Measurements from ENCODE around the gene TTC33. TPM values are rescaled to one million over a fixed set of nuclear protein-coding genes. Genes with fewer than 3 reads are reported as not detected.
A peak's percentile ranks its signal among the peaks of the same experiment; 100 is the strongest.

The TTC33 gene
- total and polyA plus RNA-seq, 2 of the 13 experiments (the other 11 are each of a cell fraction or from before 2014, with no cell fraction given) = 4.5 to 20.0 TPM

DNA sequence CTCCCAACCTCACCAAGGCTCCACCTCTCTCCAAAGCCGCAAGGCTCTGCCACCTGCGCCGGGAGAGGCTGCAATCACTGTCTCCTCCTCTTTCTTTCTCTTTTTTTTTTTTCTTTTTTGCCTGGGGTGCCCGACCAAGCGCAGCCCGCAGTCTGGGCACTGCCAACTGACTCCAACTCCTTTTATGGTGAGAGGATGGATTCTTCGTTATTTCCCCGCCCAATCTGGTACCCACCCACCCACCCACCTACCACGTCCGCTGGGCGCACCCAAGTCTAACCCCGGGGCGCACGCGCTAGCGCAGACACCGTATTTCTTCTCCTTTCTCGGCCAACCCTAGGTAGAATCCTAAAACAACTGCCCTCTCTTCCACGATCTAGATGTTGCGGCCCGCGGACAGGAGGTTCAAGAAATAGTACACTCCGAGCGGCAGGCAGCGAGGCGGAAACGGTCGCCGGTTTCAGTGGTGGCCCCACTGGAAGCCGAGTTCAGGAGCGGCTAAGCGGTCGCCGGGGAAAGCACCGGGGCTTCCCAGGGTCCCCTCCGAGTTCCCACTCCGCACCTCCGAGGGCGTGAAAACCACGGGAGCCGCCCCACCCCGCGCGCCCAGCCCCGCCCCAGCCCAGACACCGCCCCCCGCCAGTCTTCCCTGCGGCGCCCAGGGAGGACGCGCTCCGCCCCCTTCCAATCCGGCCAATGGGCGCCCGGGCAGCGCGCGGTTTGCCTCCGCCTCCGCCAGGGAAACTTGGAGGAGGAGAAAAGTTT lies 76.4 kb downstream of the TTC33 start (continued):
- TF ChIP-seq KDM2A (CRISPR knock-in tag; IDR thresholded peaks at IDR 0.05; ENCODE audit: borderline replicate concordance, low read depth) (peak; percentile 11; the same call in 1 of the 2 replicates), ZNF543 (CRISPR knock-in tag; IDR thresholded peaks at IDR 0.05) (no peak), ZNF530 (CRISPR knock-in tag; IDR thresholded peaks at IDR 0.05; ENCODE audit: low read depth) (no peak), HNRNPLL (IDR thresholded peaks at IDR 0.05; ENCODE audit: low read depth, low read length, poor library complexity, severe bottlenecking) (peak; percentile 58), SNAI1 (CRISPR knock-in tag; IDR thresholded peaks at IDR 0.05; ENCODE audit: borderline replicate concordance) (no peak), ZNF652 (CRISPR knock-in tag; IDR thresholded peaks at IDR 0.05; ENCODE audit: borderline replicate concordance, low read depth) (no peak), ZNF678 (CRISPR knock-in tag; IDR thresholded peaks at IDR 0.05) (no peak), JUNB (CRISPR knock-in tag; IDR thresholded peaks at IDR 0.05; ENCODE audit: borderline replicate concordance) (no peak), SAP130 (CRISPR knock-in tag; IDR thresholded peaks at IDR 0.05; ENCODE audit: low read depth) (0 out of 2 replicates have a peak, but pooled peaks have one; percentile 19), CREM (IDR thresholded peaks at IDR 0.05) (no peak), CREM (CRISPR knock-in tag; IDR thresholded peaks at IDR 0.05) (no peak), HCFC1 (IDR thresholded peaks at IDR 0.05; ENCODE audit: low read depth, low read length) (no peak)
- TF ChIP-seq, protein P1, sequence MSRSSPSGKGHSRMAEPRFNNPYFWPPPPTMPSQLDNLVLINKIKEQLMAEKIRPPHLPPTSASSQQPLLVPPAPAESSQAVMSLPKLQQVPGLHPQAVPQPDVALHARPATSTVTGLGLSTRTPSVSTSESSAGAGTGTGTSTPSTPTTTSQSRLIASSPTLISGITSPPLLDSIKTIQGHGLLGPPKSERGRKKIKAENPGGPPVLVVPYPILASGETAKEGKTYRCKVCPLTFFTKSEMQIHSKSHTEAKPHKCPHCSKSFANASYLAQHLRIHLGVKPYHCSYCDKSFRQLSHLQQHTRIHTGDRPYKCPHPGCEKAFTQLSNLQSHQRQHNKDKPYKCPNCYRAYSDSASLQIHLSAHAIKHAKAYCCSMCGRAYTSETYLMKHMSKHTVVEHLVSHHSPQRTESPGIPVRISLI (CRISPR knock-in tag; IDR thresholded peaks at IDR 0.05; ENCODE audit: borderline replicate concordance) = no peak
- TF ChIP-seq, protein P2, sequence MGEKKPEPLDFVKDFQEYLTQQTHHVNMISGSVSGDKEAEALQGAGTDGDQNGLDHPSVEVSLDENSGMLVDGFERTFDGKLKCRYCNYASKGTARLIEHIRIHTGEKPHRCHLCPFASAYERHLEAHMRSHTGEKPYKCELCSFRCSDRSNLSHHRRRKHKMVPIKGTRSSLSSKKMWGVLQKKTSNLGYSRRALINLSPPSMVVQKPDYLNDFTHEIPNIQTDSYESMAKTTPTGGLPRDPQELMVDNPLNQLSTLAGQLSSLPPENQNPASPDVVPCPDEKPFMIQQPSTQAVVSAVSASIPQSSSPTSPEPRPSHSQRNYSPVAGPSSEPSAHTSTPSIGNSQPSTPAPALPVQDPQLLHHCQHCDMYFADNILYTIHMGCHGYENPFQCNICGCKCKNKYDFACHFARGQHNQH (CRISPR knock-in tag; IDR thresholded peaks at IDR 0.05) = no peak
- TF ChIP-seq, protein P3, sequence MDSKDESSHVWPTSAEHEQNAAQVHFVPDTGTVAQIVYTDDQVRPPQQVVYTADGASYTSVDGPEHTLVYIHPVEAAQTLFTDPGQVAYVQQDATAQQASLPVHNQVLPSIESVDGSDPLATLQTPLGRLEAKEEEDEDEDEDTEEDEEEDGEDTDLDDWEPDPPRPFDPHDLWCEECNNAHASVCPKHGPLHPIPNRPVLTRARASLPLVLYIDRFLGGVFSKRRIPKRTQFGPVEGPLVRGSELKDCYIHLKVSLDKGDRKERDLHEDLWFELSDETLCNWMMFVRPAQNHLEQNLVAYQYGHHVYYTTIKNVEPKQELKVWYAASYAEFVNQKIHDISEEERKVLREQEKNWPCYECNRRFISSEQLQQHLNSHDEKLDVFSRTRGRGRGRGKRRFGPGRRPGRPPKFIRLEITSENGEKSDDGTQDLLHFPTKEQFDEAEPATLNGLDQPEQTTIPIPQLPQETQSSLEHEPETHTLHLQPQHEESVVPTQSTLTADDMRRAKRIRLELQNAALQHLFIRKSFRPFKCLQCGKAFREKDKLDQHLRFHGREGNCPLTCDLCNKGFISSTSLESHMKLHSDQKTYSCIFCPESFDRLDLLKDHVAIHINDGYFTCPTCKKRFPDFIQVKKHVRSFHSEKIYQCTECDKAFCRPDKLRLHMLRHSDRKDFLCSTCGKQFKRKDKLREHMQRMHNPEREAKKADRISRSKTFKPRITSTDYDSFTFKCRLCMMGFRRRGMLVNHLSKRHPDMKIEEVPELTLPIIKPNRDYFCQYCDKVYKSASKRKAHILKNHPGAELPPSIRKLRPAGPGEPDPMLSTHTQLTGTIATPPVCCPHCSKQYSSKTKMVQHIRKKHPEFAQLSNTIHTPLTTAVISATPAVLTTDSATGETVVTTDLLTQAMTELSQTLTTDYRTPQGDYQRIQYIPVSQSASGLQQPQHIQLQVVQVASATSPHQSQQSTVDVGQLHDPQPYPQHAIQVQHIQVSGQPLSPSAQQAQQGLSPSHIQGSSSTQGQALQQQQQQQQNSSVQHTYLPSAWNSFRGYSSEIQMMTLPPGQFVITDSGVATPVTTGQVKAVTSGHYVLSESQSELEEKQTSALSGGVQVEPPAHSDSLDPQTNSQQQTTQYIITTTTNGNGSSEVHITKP (CRISPR knock-in tag; IDR thresholded peaks at IDR 0.05; ENCODE audit: low read depth) = no peak
- TF ChIP-seq, protein P4, sequence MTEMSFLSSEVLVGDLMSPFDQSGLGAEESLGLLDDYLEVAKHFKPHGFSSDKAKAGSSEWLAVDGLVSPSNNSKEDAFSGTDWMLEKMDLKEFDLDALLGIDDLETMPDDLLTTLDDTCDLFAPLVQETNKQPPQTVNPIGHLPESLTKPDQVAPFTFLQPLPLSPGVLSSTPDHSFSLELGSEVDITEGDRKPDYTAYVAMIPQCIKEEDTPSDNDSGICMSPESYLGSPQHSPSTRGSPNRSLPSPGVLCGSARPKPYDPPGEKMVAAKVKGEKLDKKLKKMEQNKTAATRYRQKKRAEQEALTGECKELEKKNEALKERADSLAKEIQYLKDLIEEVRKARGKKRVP (CRISPR knock-in tag; IDR thresholded peaks at IDR 0.05) = no peak
- TF ChIP-seq, protein P5, sequence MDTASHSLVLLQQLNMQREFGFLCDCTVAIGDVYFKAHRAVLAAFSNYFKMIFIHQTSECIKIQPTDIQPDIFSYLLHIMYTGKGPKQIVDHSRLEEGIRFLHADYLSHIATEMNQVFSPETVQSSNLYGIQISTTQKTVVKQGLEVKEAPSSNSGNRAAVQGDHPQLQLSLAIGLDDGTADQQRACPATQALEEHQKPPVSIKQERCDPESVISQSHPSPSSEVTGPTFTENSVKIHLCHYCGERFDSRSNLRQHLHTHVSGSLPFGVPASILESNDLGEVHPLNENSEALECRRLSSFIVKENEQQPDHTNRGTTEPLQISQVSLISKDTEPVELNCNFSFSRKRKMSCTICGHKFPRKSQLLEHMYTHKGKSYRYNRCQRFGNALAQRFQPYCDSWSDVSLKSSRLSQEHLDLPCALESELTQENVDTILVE (CRISPR knock-in tag; IDR thresholded peaks at IDR 0.05) = no peak
- TF ChIP-seq, protein P6, sequence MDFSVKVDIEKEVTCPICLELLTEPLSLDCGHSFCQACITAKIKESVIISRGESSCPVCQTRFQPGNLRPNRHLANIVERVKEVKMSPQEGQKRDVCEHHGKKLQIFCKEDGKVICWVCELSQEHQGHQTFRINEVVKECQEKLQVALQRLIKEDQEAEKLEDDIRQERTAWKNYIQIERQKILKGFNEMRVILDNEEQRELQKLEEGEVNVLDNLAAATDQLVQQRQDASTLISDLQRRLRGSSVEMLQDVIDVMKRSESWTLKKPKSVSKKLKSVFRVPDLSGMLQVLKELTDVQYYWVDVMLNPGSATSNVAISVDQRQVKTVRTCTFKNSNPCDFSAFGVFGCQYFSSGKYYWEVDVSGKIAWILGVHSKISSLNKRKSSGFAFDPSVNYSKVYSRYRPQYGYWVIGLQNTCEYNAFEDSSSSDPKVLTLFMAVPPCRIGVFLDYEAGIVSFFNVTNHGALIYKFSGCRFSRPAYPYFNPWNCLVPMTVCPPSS (IDR thresholded peaks at IDR 0.05) = no peak
